H1 (cell line): ENCODE measurements around the gene SETD1B. TPM values are rescaled to one million over a fixed set of nuclear protein-coding genes. Genes with fewer than 3 reads are reported as not detected.

Experiments used
- ATF3 ChIP-seq: IDR thresholded peaks from 2 replicates; pipeline ENCODE4 v1.6.1; 2011; ENCODE audit warnings: low read depth, mild to moderate bottlenecking, low read length; ENCODE audit not compliant: insufficient read depth
- CBX5 ChIP-seq: fragments of 300-800, 300-1000 bp; sonication (generic); IDR thresholded peaks from 2 replicates; pipeline ENCODE4 v1.7.1; 2016; ENCODE audit warnings: antibody characterized with exemption, low read length, low read depth
- CHD2 ChIP-seq: IDR thresholded peaks from 2 replicates; pipeline ENCODE4 v1.6.1; 2012; ENCODE audit warnings: low read length, improper control_type of control experiment
- CTBP2 ChIP-seq: IDR thresholded peaks from 2 replicates; pipeline ENCODE4 v1.7.0; 2011; ENCODE audit warnings: borderline replicate concordance, mild to moderate bottlenecking, moderate library complexity, mixed read lengths, low read length; ENCODE audit not compliant: insufficient read depth, insufficient read length
- EZH2 ChIP-seq: fragments of 200-600 bp; sonication (generic); IDR thresholded peaks from 2 replicates; pipeline ENCODE4 v1.7.1; 2012; ENCODE audit warnings: low read depth, mild to moderate bottlenecking, moderate library complexity, low read length, inconsistent platforms; ENCODE audit not compliant: severe bottlenecking
- HDAC2 ChIP-seq, 2 experiments: fragments of 300-600 bp in 1 of 2; sonication (generic) in 1 of 2; IDR thresholded peaks; 2 replicates each; pipeline ENCODE4 v1.6.1; 2011 to 2012; ENCODE audit warnings: low read depth in 2 of 2, low read length in 2 of 2, mild to moderate bottlenecking in 2 of 2, moderate library complexity in 2 of 2, borderline replicate concordance in 1 of 2, inconsistent platforms in 1 of 2
- HDAC6 ChIP-seq: IDR thresholded peaks from one replicate; pipeline ENCODE4 v1.7.1; 2012; ENCODE audit warnings: low read depth, mild to moderate bottlenecking, inconsistent platforms, low read length, moderate library complexity
- KDM4A ChIP-seq: IDR thresholded peaks from one replicate; pipeline ENCODE4 v1.7.1; 2012; ENCODE audit warnings: low read depth, mild to moderate bottlenecking, moderate library complexity, low read length, inconsistent platforms; ENCODE audit not compliant: severe bottlenecking
- KDM5A ChIP-seq: fragments of 200-600 bp; IDR thresholded peaks from 2 replicates; pipeline ENCODE4 v1.7.1; 2012; ENCODE audit warnings: mild to moderate bottlenecking, low read length, inconsistent platforms, mixed read lengths
- PHF8 ChIP-seq: fragments of 200-600 bp; sonication (generic); conservative IDR thresholded peaks from 2 replicates; pipeline ENCODE4 v1.7.1; 2012; ENCODE audit warnings: low read depth, mild to moderate bottlenecking, inconsistent platforms, low read length, moderate library complexity
- POU5F1 ChIP-seq: IDR thresholded peaks from 2 replicates; pipeline ENCODE4 v1.6.1; 2011; ENCODE audit warnings: low read depth, mild to moderate bottlenecking, low read length, moderate library complexity
- RAD21 ChIP-seq, 2 experiments: IDR thresholded peaks in 1 of 2; conservative IDR thresholded peaks in 1 of 2; 2 replicates each; pipeline ENCODE4 v1.6.1; 2011; ENCODE audit warnings: low read depth in 2 of 2, low read length in 2 of 2, improper control_type of control experiment in 1 of 2, inconsistent platforms in 1 of 2, mild to moderate bottlenecking in 1 of 2, moderate library complexity in 1 of 2
- SIN3A ChIP-seq, 2 experiments: IDR thresholded peaks in 1 of 2; conservative IDR thresholded peaks in 1 of 2; 2 replicates each; pipeline ENCODE4 v1.6.1; 2011 to 2012; ENCODE audit warnings: low read length in 2 of 2, improper control_type of control experiment in 1 of 2, low read depth in 1 of 2, mild to moderate bottlenecking in 1 of 2
- SIRT6 ChIP-seq: IDR thresholded peaks from one replicate; pipeline ENCODE4 v1.7.1; 2012; ENCODE audit warnings: low read length, inconsistent platforms
- SP1 ChIP-seq: IDR thresholded peaks from 2 replicates; pipeline ENCODE4 v1.6.1; 2011; ENCODE audit warnings: low read depth, low read length
- SP4 ChIP-seq: IDR thresholded peaks from 2 replicates; pipeline ENCODE4 v1.6.1; 2012; ENCODE audit warnings: low read length, inconsistent platforms
- TBP ChIP-seq: IDR thresholded peaks from 2 replicates; pipeline ENCODE4 v1.6.1; 2011; ENCODE audit warnings: low read depth, low read length, improper control_type of control experiment
- TEAD4 ChIP-seq: IDR thresholded peaks from 2 replicates; pipeline ENCODE4 v1.6.1; 2012; ENCODE audit warnings: low read depth, low read length, inconsistent platforms, mixed read lengths
- polyA plus RNA-seq, 7 experiments: library from polyadenylated mRNA; depleted of rRNA in 3 of 7; stranded (reverse) in 5 of 7; unstranded in 2 of 7; fragments of >200 nt in 5 of 7; fragments of 200-250 nt in 2 of 7; gene quantifications; 1 replicate in 5 of 7; 2 replicates in 1 of 7; 4 replicates in 1 of 7; pipeline versions ENCODE4 v1.2.1 to v1.2.3, GENCODE V29; 2011 to 2013; ENCODE audit warnings: missing spikeins in 2 of 7, mixed read lengths in 2 of 7
- total RNA-seq: library from RNA; stranded (reverse); fragmentation: NEBNext Ultra II Directional; extraction: Animal tissue kit (Norgen Biotek cat#: 25700); gene quantifications from 2 replicates; pipeline ENCODE4 v1.2.1, GENCODE V29; 2021
- TF ChIP-seq, protein P1 (sequence below): IDR thresholded peaks from 2 replicates; pipeline ENCODE4 v1.6.1; 2012; ENCODE audit warnings: inconsistent platforms

The SETD1B gene
- total and polyA plus RNA-seq, 2 of the 8 experiments (the other 6 are each of a cell fraction or from before 2014, with no cell fraction given) = 1.3 to 17.7 TPM

GRCh38 chr12:121811434-121812319, 7.9 kb downstream of the SETD1B start (continued):
- TF ChIP-seq HDAC2 (IDR thresholded peaks at IDR 0.05; ENCODE audit: borderline replicate concordance in 1 of 2, low read depth in 2 of 2, low read length in 2 of 2) (0 out of 4 replicates have a peak, but pooled peaks of 1 of the 2 experiments have one; percentile 3), TBP (peak; percentile 26; the same call in 1 of the 2 replicates), HDAC6 (no peak), ATF3 (no peak), TEAD4 (no peak), CTBP2 (no peak), SP4 (peak; percentile 5; the same call in 1 of the 2 replicates), CHD2 (peak; percentile 30; the same call in 1 of the 2 replicates), PHF8 (no peak), SIN3A (conservative IDR thresholded peaks at IDR 0.05 in 1 of 2, IDR thresholded peaks at IDR 0.05 in 1 of 2; ENCODE audit: low read depth in 1 of 2, low read length in 2 of 2) (peak; percentile 62 to 75; a peak in 2 of 4 replicates), POU5F1 (no peak), RAD21 (IDR thresholded peaks at IDR 0.05 in 1 of 2, conservative IDR thresholded peaks at IDR 0.05 in 1 of 2; ENCODE audit: low read depth in 2 of 2, low read length in 2 of 2) (peak; percentile 70 to 82), KDM5A (peak; percentile 52; the same call in 1 of the 2 replicates), CBX5 (no peak), SP1 (peak; percentile 80), KDM4A (no peak), SIRT6 (no peak), EZH2 (no peak)
- TF ChIP-seq, protein P1, sequence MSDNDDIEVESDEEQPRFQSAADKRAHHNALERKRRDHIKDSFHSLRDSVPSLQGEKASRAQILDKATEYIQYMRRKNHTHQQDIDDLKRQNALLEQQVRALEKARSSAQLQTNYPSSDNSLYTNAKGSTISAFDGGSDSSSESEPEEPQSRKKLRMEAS = peak; percentile 92
